WTC11 (cell line): ENCODE data around the gene CPTP. TPM values are rescaled to one million over a fixed set of nuclear protein-coding genes. Genes with fewer than 3 reads are reported as not detected.

Experiments used
- ATAC-seq: fragments of 200-7000 bp; cut with Tn5 transposase; 2 replicates; pipeline ENCODE4 v1.10.0; 2021; ENCODE audit warnings: mild to moderate bottlenecking, moderate library complexity
- CTCF ChIA-PET: fragments of 300-600 bp; sonication (Branson Sonifier 250); formaldehyde crosslinking; loops from one replicate; lab custom pipeline; 2021; ENCODE audit warnings: antibody characterized with exemption; lab: Charles Lee
- POLR2A ChIA-PET: fragments of 350-600 bp; sonication (Branson Sonifier 250); formaldehyde crosslinking; loops from one replicate; lab custom pipeline; 2021; ENCODE audit warnings: antibody characterized with exemption; lab: Charles Lee
- DNase-seq: peaks from one replicate; pipeline ENCODE4 v3.0.0; 2021; ENCODE audit warnings: low spot score
- H3K27ac Mint-ChIP-seq: 2 replicates; pipeline ENCODE4 v1.8.0; 2021; ENCODE audit warnings: mixed read lengths
- H3K27me3 Mint-ChIP-seq: 2 replicates; pipeline ENCODE4 v1.8.0; 2021; ENCODE audit warnings: low read depth, mild to moderate bottlenecking, moderate library complexity, mixed read lengths
- H3K36me3 Mint-ChIP-seq: 2 replicates; pipeline ENCODE4 v1.8.0; 2021; ENCODE audit warnings: mixed read lengths
- H3K4me1 Mint-ChIP-seq: 2 replicates; pipeline ENCODE4 v1.8.0; 2022; ENCODE audit warnings: mixed read lengths
- H3K4me3 Mint-ChIP-seq: 2 replicates; pipeline ENCODE4 v1.8.0; 2021; ENCODE audit warnings: mild to moderate bottlenecking, moderate library complexity, mixed read lengths
- H3K9me3 Mint-ChIP-seq: 2 replicates; pipeline ENCODE4 v1.8.0; 2021; ENCODE audit warnings: mixed read lengths
- ATF1 ChIP-seq: sonication (generic); formaldehyde crosslinking; IDR thresholded peaks from 2 replicates; pipeline ENCODE4 v1.8.1; 2023; ENCODE audit warnings: mild to moderate bottlenecking, moderate library complexity, missing genetic modification reagents
- CBFB ChIP-seq: sonication (generic); formaldehyde crosslinking; IDR thresholded peaks from 2 replicates; pipeline ENCODE4 v1.8.1; 2022; ENCODE audit warnings: mild to moderate bottlenecking, low read depth, missing genetic modification reagents
- E2F4 ChIP-seq: sonication (generic); formaldehyde crosslinking; IDR thresholded peaks from 2 replicates; pipeline ENCODE4 v1.8.1; 2022; ENCODE audit warnings: low read depth, mild to moderate bottlenecking, moderate library complexity, missing genetic modification reagents, borderline replicate concordance
- FOXJ3 ChIP-seq: sonication (generic); formaldehyde crosslinking; IDR thresholded peaks from 2 replicates; pipeline ENCODE4 v1.9.0; 2021; ENCODE audit warnings: missing genetic modification reagents, mild to moderate bottlenecking, borderline replicate concordance
- FOXP1 ChIP-seq: sonication (generic); formaldehyde crosslinking; IDR thresholded peaks from 2 replicates; pipeline ENCODE4 v1.8.0; 2022; ENCODE audit warnings: missing genetic modification reagents, mild to moderate bottlenecking, moderate library complexity, borderline replicate concordance
- NR1H2 ChIP-seq: sonication (generic); formaldehyde crosslinking; IDR thresholded peaks from 2 replicates; pipeline ENCODE4 v1.9.0; 2021; ENCODE audit warnings: mild to moderate bottlenecking, moderate library complexity, missing genetic modification reagents
- OVOL2 ChIP-seq: fragments of 250-450 bp; sonication (Bioruptor Pico); IDR thresholded peaks from 2 replicates; pipeline ENCODE4 v1.9.0; 2021; ENCODE audit warnings: mild to moderate bottlenecking, borderline replicate concordance
- PRRX2 ChIP-seq: fragments of 250-450 bp; sonication (Bioruptor Pico); IDR thresholded peaks from 2 replicates; pipeline ENCODE4 v1.8.0; 2021; ENCODE audit warnings: mild to moderate bottlenecking
- STAT6 ChIP-seq: sonication (generic); formaldehyde crosslinking; conservative IDR thresholded peaks from 2 replicates; pipeline ENCODE4 v1.8.1; 2023; ENCODE audit warnings: mild to moderate bottlenecking, low read depth, missing genetic modification reagents, moderate library complexity
- TCF7 ChIP-seq: sonication (generic); formaldehyde crosslinking; IDR thresholded peaks from 2 replicates; pipeline ENCODE4 v1.8.0; 2022; ENCODE audit warnings: mild to moderate bottlenecking, low read depth, missing genetic modification reagents, moderate library complexity
- TEAD4 ChIP-seq: sonication (generic); formaldehyde crosslinking; IDR thresholded peaks from 2 replicates; pipeline ENCODE4 v1.8.0; 2022; ENCODE audit warnings: mild to moderate bottlenecking, missing genetic modification reagents
- ZNF232 ChIP-seq: sonication (generic); formaldehyde crosslinking; IDR thresholded peaks from 2 replicates; pipeline ENCODE4 v1.8.0; 2022; ENCODE audit warnings: mild to moderate bottlenecking, missing genetic modification reagents
- ZNF263 ChIP-seq: sonication (generic); formaldehyde crosslinking; IDR thresholded peaks from 2 replicates; pipeline ENCODE4 v1.8.1; 2022; ENCODE audit warnings: low read depth, mild to moderate bottlenecking, moderate library complexity, missing genetic modification reagents
- ZNF396 ChIP-seq: fragments of 250-450 bp; sonication (Bioruptor Pico); IDR thresholded peaks from 2 replicates; pipeline ENCODE4 v1.8.0; 2021; ENCODE audit warnings: mild to moderate bottlenecking, moderate library complexity, borderline replicate concordance
- ZNF423 ChIP-seq: fragments of 250-450 bp; sonication (Bioruptor Pico); IDR thresholded peaks from 2 replicates; pipeline ENCODE4 v2.1.2; 2022; ENCODE audit warnings: mild to moderate bottlenecking, moderate library complexity
- ZNF425 ChIP-seq: fragments of 250-450 bp; sonication (Bioruptor Pico); conservative IDR thresholded peaks from 2 replicates; pipeline ENCODE4 v1.9.0; 2021; ENCODE audit warnings: mild to moderate bottlenecking
- ZNF532 ChIP-seq: fragments of 250-450 bp; sonication (Bioruptor Pico); IDR thresholded peaks from 2 replicates; pipeline ENCODE4 v1.9.0; 2021; ENCODE audit warnings: mild to moderate bottlenecking, borderline replicate concordance
- total RNA-seq: library from RNA; stranded (reverse); gene quantifications from 3 replicates; pipeline ENCODE4 v1.2.3, GENCODE V29; 2021
- TF ChIP-seq, protein P1 (sequence below): sonication (generic); formaldehyde crosslinking; IDR thresholded peaks from 2 replicates; pipeline ENCODE4 v1.8.1; 2023; ENCODE audit warnings: mild to moderate bottlenecking, missing genetic modification reagents, borderline replicate concordance
- TF ChIP-seq, protein P2 (sequence below): fragments of 250-450 bp; sonication (Bioruptor Pico); IDR thresholded peaks from 2 replicates; pipeline ENCODE4 v1.8.0; 2021; ENCODE audit warnings: mild to moderate bottlenecking
- TF ChIP-seq, protein P3 (sequence below): fragments of 250-450 bp; sonication (Bioruptor Pico); IDR thresholded peaks from 2 replicates; pipeline ENCODE4 v2.1.2; 2022; ENCODE audit warnings: mild to moderate bottlenecking, moderate library complexity

Gene CPTP
- total RNA-seq, 1 experiment from 2014 or later: 14.4 TPM

DNA sequence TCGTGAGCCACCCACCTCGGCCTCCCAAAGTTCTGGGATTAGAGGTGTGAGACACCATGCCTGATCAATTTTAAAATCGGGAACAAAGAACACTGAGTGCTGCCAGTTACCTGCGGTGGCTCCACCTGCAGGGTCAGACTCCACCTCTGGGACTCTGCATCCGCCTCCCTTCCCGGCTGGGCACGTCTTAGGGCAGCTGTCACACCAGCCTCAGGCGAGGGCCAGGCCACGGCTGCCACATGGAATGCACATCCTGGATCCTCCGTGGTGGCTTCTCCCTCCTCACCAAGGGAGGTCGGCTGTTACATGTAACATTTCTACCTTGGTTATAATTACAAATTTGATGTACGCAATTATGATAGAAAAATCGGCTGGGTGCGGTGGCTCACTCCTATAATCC lies 39.7 kb downstream of the CPTP start:
- Mint-ChIP-seq H3K27ac (no peak overlapping the region), H3K9me3 (no peaks in the 10 kb centered on the region), H3K4me1 (peaks cover 14% of the 10 kb centered on the region), H3K4me3 (no peak overlapping the region), H3K27me3 (peaks cover 36% of the 10 kb centered on the region), H3K36me3 (no peaks in the 10 kb centered on the region)
- CTCF ChIA-PET: no interaction called here
- ATAC-seq: peak; percentile 33
- DNase-seq: no peak
- TF ChIP-seq, protein P1, sequence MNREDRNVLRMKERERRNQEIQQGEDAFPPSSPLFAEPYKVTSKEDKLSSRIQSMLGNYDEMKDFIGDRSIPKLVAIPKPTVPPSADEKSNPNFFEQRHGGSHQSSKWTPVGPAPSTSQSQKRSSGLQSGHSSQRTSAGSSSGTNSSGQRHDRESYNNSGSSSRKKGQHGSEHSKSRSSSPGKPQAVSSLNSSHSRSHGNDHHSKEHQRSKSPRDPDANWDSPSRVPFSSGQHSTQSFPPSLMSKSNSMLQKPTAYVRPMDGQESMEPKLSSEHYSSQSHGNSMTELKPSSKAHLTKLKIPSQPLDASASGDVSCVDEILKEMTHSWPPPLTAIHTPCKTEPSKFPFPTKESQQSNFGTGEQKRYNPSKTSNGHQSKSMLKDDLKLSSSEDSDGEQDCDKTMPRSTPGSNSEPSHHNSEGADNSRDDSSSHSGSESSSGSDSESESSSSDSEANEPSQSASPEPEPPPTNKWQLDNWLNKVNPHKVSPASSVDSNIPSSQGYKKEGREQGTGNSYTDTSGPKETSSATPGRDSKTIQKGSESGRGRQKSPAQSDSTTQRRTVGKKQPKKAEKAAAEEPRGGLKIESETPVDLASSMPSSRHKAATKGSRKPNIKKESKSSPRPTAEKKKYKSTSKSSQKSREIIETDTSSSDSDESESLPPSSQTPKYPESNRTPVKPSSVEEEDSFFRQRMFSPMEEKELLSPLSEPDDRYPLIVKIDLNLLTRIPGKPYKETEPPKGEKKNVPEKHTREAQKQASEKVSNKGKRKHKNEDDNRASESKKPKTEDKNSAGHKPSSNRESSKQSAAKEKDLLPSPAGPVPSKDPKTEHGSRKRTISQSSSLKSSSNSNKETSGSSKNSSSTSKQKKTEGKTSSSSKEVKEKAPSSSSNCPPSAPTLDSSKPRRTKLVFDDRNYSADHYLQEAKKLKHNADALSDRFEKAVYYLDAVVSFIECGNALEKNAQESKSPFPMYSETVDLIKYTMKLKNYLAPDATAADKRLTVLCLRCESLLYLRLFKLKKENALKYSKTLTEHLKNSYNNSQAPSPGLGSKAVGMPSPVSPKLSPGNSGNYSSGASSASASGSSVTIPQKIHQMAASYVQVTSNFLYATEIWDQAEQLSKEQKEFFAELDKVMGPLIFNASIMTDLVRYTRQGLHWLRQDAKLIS (CRISPR knock-in tag): no peak
- TF ChIP-seq ATF1 (no peak), PRRX2 (CRISPR knock-in tag) (no peak), CBFB (no peak), FOXJ3 (CRISPR knock-in tag) (no peak), STAT6 (CRISPR knock-in tag) (no peak), ZNF423 (CRISPR knock-in tag) (no peak), NR1H2 (CRISPR knock-in tag) (no peak), FOXP1 (CRISPR knock-in tag) (no peak), TEAD4 (CRISPR knock-in tag) (no peak), ZNF263 (CRISPR knock-in tag) (no peak), ZNF425 (CRISPR knock-in tag) (no peak), ZNF396 (CRISPR knock-in tag) (no peak), E2F4 (CRISPR knock-in tag) (no peak), TCF7 (CRISPR knock-in tag) (no peak), ZNF532 (CRISPR knock-in tag) (no peak), OVOL2 (CRISPR knock-in tag) (no peak), ZNF232 (CRISPR knock-in tag) (no peak)
- TF ChIP-seq, protein P2, sequence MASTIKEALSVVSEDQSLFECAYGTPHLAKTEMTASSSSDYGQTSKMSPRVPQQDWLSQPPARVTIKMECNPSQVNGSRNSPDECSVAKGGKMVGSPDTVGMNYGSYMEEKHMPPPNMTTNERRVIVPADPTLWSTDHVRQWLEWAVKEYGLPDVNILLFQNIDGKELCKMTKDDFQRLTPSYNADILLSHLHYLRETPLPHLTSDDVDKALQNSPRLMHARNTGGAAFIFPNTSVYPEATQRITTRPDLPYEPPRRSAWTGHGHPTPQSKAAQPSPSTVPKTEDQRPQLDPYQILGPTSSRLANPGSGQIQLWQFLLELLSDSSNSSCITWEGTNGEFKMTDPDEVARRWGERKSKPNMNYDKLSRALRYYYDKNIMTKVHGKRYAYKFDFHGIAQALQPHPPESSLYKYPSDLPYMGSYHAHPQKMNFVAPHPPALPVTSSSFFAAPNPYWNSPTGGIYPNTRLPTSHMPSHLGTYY (CRISPR knock-in tag): no peak
- TF ChIP-seq, protein P3, sequence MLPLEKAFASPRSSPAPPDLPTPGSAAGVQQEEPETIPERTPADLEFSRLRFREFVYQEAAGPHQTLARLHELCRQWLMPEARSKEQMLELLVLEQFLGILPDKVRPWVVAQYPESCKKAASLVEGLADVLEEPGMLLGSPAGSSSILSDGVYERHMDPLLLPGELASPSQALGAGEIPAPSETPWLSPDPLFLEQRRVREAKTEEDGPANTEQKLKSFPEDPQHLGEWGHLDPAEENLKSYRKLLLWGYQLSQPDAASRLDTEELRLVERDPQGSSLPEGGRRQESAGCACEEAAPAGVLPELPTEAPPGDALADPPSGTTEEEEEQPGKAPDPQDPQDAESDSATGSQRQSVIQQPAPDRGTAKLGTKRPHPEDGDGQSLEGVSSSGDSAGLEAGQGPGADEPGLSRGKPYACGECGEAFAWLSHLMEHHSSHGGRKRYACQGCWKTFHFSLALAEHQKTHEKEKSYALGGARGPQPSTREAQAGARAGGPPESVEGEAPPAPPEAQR (CRISPR knock-in tag): no peak
- POLR2A ChIA-PET: no interaction called here
